Left lung (tissue), 10 donors: ENCODE results near the gene MANBA. TPM values are rescaled to one million over a fixed set of nuclear protein-coding genes. Genes with fewer than 3 reads are reported as not detected.

Source experiments
- ATAC-seq: fragments of 200-7000 bp; cut with Tn5 transposase; one replicate; pipeline ENCODE4 v1.9.1; 2020; ENCODE audit warnings: moderate library complexity
- DNase-seq, 4 donors: peaks; one replicate each; pipeline ENCODE4 v3.0.0-alpha.2; 2013 to 2020
- H3K27ac ChIP-seq, 2 donors: fragments of 200-600 bp; sonication (generic) in 1 of 2; one replicate each; pipeline versions ENCODE4 v1.5.0 to v1.8.0; 2020 to 2021
- H3K27me3 ChIP-seq, 2 donors: fragments of 200-600 bp; sonication (generic) in 1 of 2; one replicate each; pipeline versions ENCODE4 v1.5.0 to v1.8.0; 2020 to 2021
- H3K36me3 ChIP-seq, 2 donors: fragments of 200-600 bp; sonication (generic) in 1 of 2; one replicate each; pipeline versions ENCODE4 v1.5.0 to v1.8.0; 2020 to 2021
- H3K4me1 ChIP-seq, 2 donors: fragments of 200-600 bp; one replicate each; pipeline ENCODE4 v1.8.0; 2021
- H3K4me3 ChIP-seq, 2 donors: fragments of 200-600 bp; sonication (generic) in 1 of 2; one replicate each; pipeline versions ENCODE4 v1.5.0 to v1.8.0; 2020 to 2021; ENCODE audit warnings: mild to moderate bottlenecking in 1 of 2
- H3K9me3 ChIP-seq, 2 donors: fragments of 200-600 bp; sonication (generic) in 1 of 2; one replicate each; pipeline versions ENCODE4 v1.5.0 to v1.8.0; 2020 to 2021
- CTCF ChIP-seq, 2 donors: fragments of 200-600 bp; sonication (generic) in 1 of 2; IDR thresholded peaks; one replicate each; pipeline versions ENCODE4 v1.5.0 to v1.8.0; 2021; ENCODE audit warnings: antibody characterized with exemption in 2 of 2
- intact Hi-C, 2 donors: fragments of 100-400 bp; cut with DNase I; formaldehyde crosslinking; loops; one replicate each; pipeline versions ENCODE4 v1.11.2 to v1.14.2; 2022
- polyA plus RNA-seq, 6 donors: library from polyadenylated mRNA; unstranded; fragments of 120-200 nt; gene quantifications; one replicate each; pipeline ENCODE4 v1.2.1, GENCODE V29; 2013; ENCODE audit not compliant: insufficient read length in 6 of 6
- total RNA-seq, 2 donors: library from RNA; stranded (reverse); fragmentation: NEBNext Ultra II Directional; extraction: Animal tissue kit (Norgen Biotek cat#: 25700); gene quantifications; one replicate each; pipeline ENCODE4 v1.2.1, GENCODE V29; 2021
- donor health status: DM: no; HTN: yes; CAD: no.
- donor health status: DM: no; HTN: no; CAD: no.

Gene MANBA
- total and polyA plus RNA-seq, 8 donors: 31.3 to 57.0 (median 36.4) TPM

- intact Hi-C loops: no loop called here
- no peak overlapping the region for H3K4me3 ChIP-seq
- ATAC-seq: no peak
- no peak for TF ChIP-seq CTCF (IDR thresholded peaks at IDR 0.05)
- peaks cover 0 to 7% of the 10 kb centered on the region in 2 donors for H3K4me1 ChIP-seq
- no peak for DNase-seq
- no peaks in the 10 kb centered on the region for H3K36me3 ChIP-seq
- no peaks in the 10 kb centered on the region for H3K27me3 ChIP-seq
- H3K27ac ChIP-seq: no peak overlapping the region
- no peaks in the 10 kb centered on the region for H3K9me3 ChIP-seq
Measured at GRCh38 chr4:102781570-102781969, 20.8 kb upstream of the MANBA start.

DNA sequence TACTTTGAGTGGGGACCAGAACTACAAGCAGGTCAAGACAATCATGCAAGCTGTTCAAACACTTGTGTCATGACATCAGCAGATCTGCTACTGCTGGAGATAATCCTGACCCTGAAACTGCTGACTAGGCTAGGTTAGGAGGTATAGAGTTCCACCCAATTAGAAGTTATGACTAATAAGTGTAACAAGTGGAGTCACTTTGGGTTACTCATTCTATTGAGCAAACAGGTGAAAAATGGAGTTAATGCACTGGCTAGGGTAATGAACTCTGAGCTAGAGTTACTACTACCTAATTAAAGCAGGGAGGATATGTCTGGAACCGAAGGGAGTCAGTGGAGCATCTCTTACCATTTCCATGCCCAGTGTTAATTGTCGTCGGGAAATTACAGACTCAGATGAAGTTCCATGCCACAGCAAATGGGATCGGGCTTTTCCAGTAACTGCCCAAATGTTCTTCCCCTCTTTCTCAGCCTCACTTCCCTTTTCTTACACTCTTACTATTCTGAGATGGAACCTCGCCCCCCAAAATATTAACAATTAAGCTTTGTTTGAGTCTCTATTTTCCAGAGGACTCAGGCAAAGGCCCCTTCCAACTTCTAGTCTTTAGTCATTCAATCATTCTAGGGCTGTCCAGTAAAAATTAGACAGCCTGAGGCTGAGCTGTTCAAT, 19.8 kb upstream of the MANBA start:
- H3K27ac ChIP-seq: no peak overlapping the region
- intact Hi-C loops: no loop called here
- H3K9me3 ChIP-seq: no peaks in the 10 kb centered on the region
- H3K36me3 ChIP-seq: no peaks in the 10 kb centered on the region
- ATAC-seq: peak; percentile 88
- H3K4me3 ChIP-seq: no peak overlapping the region
- H3K27me3 ChIP-seq: no peaks in the 10 kb centered on the region
- DNase-seq: no peak
- peaks cover 0 to 7% of the 10 kb centered on the region in 2 donors for H3K4me1 ChIP-seq
- no peak for TF ChIP-seq CTCF (IDR thresholded peaks at IDR 0.05)

GRCh38 chr4:102779204-102779603, 18.4 kb upstream of the MANBA start:
- intact Hi-C loops: no loop called here
- no peaks in the 10 kb centered on the region for H3K27me3 ChIP-seq
- TF ChIP-seq CTCF (IDR thresholded peaks at IDR 0.05): no peak
- DNase-seq (no peak), ATAC-seq (no peak)
- no peaks in the 10 kb centered on the region for H3K36me3 ChIP-seq
- no peak overlapping the region for H3K27ac ChIP-seq
- no peaks in the 10 kb centered on the region for H3K9me3 ChIP-seq
- peaks cover 0 to 7% of the 10 kb centered on the region in 2 donors for H3K4me1 ChIP-seq
- H3K4me3 ChIP-seq: no peak overlapping the region

DNA sequence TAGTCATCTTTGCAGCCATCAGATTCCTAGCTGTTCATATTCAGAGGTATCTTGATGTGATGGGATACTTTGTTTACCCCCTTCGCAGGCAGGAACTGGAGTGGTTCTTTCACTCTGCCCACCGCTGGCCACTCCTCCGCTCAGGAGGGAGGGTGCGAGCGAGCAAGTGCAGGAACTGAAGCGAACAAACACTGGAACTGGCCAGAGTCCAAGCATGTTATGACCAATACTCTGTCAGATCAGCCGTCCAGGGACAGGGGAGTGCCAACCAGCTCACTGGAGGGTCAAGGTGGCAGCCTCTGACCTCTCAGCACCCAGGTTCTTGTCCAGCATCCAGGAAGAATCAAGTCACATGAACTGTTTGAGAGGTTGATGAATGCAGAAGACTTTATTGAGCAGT, 18.0 kb upstream of the MANBA start:
- TF ChIP-seq CTCF (IDR thresholded peaks at IDR 0.05): no peak
- Histone ChIP-seq H3K27ac (no peak overlapping the region), H3K36me3 (no peaks in the 10 kb centered on the region), H3K4me3 (no peak overlapping the region), H3K9me3 (no peaks in the 10 kb centered on the region), H3K27me3 (no peaks in the 10 kb centered on the region), H3K4me1 (peaks cover 0 to 7% of the 10 kb centered on the region in 2 donors)
- ATAC-seq (peak; percentile 70), DNase-seq (peak in 2 of 4 donors; percentile 37)
- intact Hi-C loops: no loop called here

GRCh38 chr4:102775805-102776204, 15.0 kb upstream of the MANBA start:
- Histone ChIP-seq H3K9me3 (no peaks in the 10 kb centered on the region), H3K27ac (no peak overlapping the region), H3K4me1 (peaks cover 0 to 5% of the 10 kb centered on the region in 2 donors), H3K4me3 (no peak overlapping the region), H3K36me3 (no peaks in the 10 kb centered on the region), H3K27me3 (no peaks in the 10 kb centered on the region)
- TF ChIP-seq CTCF (IDR thresholded peaks at IDR 0.05): no peak
- intact Hi-C loops: no loop called here
- no peak for ATAC-seq
- DNase-seq: no peak
